SU-DHL-6 (cell line): ENCODE measurements around the gene SERAC1.

Experiments used
- H2AFZ ChIP-seq: fragments of 200-600 bp; sonication (generic); 2 replicates; pipeline ENCODE4 v1.6.1; 2014; ENCODE audit warnings: low read depth, mild to moderate bottlenecking, moderate library complexity, mixed read lengths, antibody characterized with exemption, low read length; ENCODE audit not compliant: severe bottlenecking
- H3F3A ChIP-seq: fragments of 200-600 bp; shearing (Covaris generic); 2 replicates; pipeline ENCODE4 v1.6.0; 2016; ENCODE audit warnings: antibody characterized with exemption, mild to moderate bottlenecking; ENCODE audit not compliant: insufficient read depth
- H3K27ac ChIP-seq: fragments of 200-600 bp; sonication (generic); 2 replicates; pipeline ENCODE4 v1.5.1; 2016; ENCODE audit warnings: low read depth, mild to moderate bottlenecking, low read length, moderate library complexity, mixed read lengths
- H3K27me3 ChIP-seq: fragments of 200-600 bp; sonication (generic), shearing (Covaris generic); 2 replicates; pipeline ENCODE4 v1.6.0; 2014; ENCODE audit warnings: mild to moderate bottlenecking, low read length
- H3K36me3 ChIP-seq: fragments of 200-600 bp; sonication (generic); 2 replicates; pipeline ENCODE4 v1.6.1; 2014; ENCODE audit warnings: mild to moderate bottlenecking, low read length, mixed read lengths
- H3K4me2 ChIP-seq: fragments of 300-600, 200-600 bp; shearing (Covaris generic), sonication (generic); 2 replicates; pipeline ENCODE4 v1.6.0; 2014; ENCODE audit warnings: low read length, low read depth, mild to moderate bottlenecking; ENCODE audit not compliant: poor library complexity, severe bottlenecking
- H3K4me3 ChIP-seq: fragments of 200-600 bp; sonication (generic); 2 replicates; pipeline ENCODE4 v1.5.1; 2014; ENCODE audit warnings: antibody characterized with exemption, low read length, mild to moderate bottlenecking, mixed read lengths; ENCODE audit not compliant: insufficient read depth, poor library complexity, severe bottlenecking
- H3K79me2 ChIP-seq: fragments of 200-600 bp; sonication (generic); 2 replicates; pipeline ENCODE4 v1.6.1; 2014; ENCODE audit warnings: mild to moderate bottlenecking, low read length, moderate library complexity; ENCODE audit not compliant: insufficient read depth
- H3K9ac ChIP-seq: fragments of 200-600 bp; sonication (generic); 2 replicates; pipeline ENCODE4 v1.7.0; 2014; ENCODE audit warnings: mild to moderate bottlenecking, low read length
- H3K9me2 ChIP-seq: fragments of 200-600 bp; sonication (generic); replicated peaks from 2 replicates; pipeline ENCODE4 v1.6.1; 2014; ENCODE audit warnings: low read length; ENCODE audit not compliant: insufficient read depth
- H3K9me3 ChIP-seq: fragments of 200-600 bp; sonication (generic); 2 replicates; pipeline ENCODE4 v1.6.1; 2014; ENCODE audit warnings: low read length, mixed read lengths; ENCODE audit not compliant: insufficient read depth
- H4K20me1 ChIP-seq: fragments of 200-600 bp; sonication (generic); 2 replicates; pipeline ENCODE4 v1.6.1; 2014; ENCODE audit warnings: low read depth, mild to moderate bottlenecking, antibody characterized with exemption, low read length, moderate library complexity, mixed read lengths
- CTCF ChIP-seq: fragments of 200-600 bp; sonication (generic); IDR thresholded peaks from one replicate; pipeline ENCODE4 v1.5.1; 2017; ENCODE audit warnings: antibody characterized with exemption, mild to moderate bottlenecking, low read length, moderate library complexity; ENCODE audit not compliant: insufficient read depth, poor library complexity, severe bottlenecking
- EZH2phosphoT487 ChIP-seq: fragments of 200-600 bp; sonication (generic), shearing (Covaris generic); conservative IDR thresholded peaks from 2 replicates; pipeline ENCODE4 v1.6.1; 2018; ENCODE audit warnings: mild to moderate bottlenecking, antibody characterized with exemption, low read length, moderate library complexity, mixed read lengths

Gene SERAC1

DNA sequence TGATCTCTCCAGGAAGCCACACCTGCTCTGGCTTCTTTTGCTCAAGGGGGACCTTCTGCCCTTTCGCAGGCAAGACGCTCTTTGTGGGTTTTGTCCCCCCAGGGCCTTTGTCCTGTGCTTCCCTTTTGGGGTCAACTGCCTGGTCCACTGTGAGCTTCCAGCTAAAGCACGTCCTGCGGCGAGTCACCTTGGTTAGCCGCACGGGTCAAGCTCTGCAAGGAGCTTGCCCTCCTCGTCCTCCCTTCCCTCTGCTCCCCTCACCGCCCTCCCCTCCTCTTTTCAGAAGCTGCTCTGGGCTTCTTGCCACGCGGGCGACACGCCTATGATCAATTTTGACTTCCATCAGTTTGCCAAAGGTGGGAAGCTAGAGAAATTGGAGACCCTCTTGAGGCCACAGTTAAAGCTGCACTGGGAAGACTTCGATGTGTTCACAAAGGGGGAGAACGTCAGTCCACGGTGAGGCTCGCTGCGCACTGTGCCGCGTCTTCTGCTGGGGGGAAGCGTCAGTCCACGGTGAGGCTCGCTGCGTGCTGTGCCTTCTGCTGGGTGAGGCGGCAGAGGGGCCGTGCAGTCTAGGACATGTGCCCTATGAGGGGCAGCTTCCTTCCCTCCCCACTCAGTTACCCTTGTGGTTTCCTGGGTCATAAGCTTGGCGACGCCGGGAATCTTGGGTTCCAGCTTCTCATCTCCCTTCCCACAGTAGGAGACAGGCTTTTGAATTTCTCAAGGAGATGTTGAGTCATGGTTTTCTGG, 106.2 kb downstream of the SERAC1 start:
- Histone ChIP-seq H3K9ac (no peak overlapping the region), H2AFZ (no peak overlapping the region), H3K9me3 (no peaks in the 10 kb centered on the region), H3K9me2 (no peaks in the 10 kb centered on the region), H3K27ac (no peak overlapping the region), H3K4me2 (no peak overlapping the region), H3K36me3 (no peaks in the 10 kb centered on the region), H3F3A (no peaks in the 10 kb centered on the region), H3K27me3 (no peaks in the 10 kb centered on the region), H3K79me2 (no peaks in the 10 kb centered on the region), H4K20me1 (no peaks in the 10 kb centered on the region), H3K4me3 (no peak overlapping the region)
- no peak for TF ChIP-seq EZH2phosphoT487
- TF ChIP-seq CTCF = no peak

GRCh38 chr6:158061361-158061708, 106.7 kb downstream of the SERAC1 start:
- H4K20me1 ChIP-seq = no peaks in the 10 kb centered on the region
- H3K9me2 ChIP-seq = no peaks in the 10 kb centered on the region
- TF ChIP-seq EZH2phosphoT487 = no peak
- no peak overlapping the region for H3K4me2 ChIP-seq
- no peaks in the 10 kb centered on the region for H3K27me3 ChIP-seq
- H2AFZ ChIP-seq = no peak overlapping the region
- no peaks in the 10 kb centered on the region for H3K36me3 ChIP-seq
- H3F3A ChIP-seq = no peaks in the 10 kb centered on the region
- no peak overlapping the region for H3K27ac ChIP-seq
- no peak overlapping the region for H3K4me3 ChIP-seq
- H3K9ac ChIP-seq = no peak overlapping the region
- H3K9me3 ChIP-seq = no peaks in the 10 kb centered on the region
- no peaks in the 10 kb centered on the region for H3K79me2 ChIP-seq

GRCh38 chr6:158060455-158061360, 107.4 kb downstream of the SERAC1 start:
- Histone ChIP-seq H3K9me2 (no peaks in the 10 kb centered on the region), H3K9me3 (no peaks in the 10 kb centered on the region), H3K4me2 (no peak overlapping the region), H3K79me2 (no peaks in the 10 kb centered on the region), H3F3A (no peaks in the 10 kb centered on the region), H3K27ac (no peak overlapping the region), H3K9ac (no peak overlapping the region), H3K4me3 (no peak overlapping the region), H2AFZ (no peak overlapping the region), H4K20me1 (no peaks in the 10 kb centered on the region), H3K36me3 (no peaks in the 10 kb centered on the region), H3K27me3 (no peaks in the 10 kb centered on the region)
- TF ChIP-seq EZH2phosphoT487 = no peak
- TF ChIP-seq CTCF = no peak
